Activated CD8-positive, alpha-beta memory T cell treated with anti-CD3 and anti-CD28 coated beads, Interleukin-2, amount 50 U/mL, for 1 hour (primary cell): ENCODE data around the gene COL23A1.

Source experiments
- DNase-seq: peaks from one replicate; pipeline ENCODE4 v3.0.0-alpha.2; 2020; ENCODE audit errors: extremely low read depth

Gene COL23A1

GRCh38 chr5:178555005-178555404, 35.2 kb downstream of the COL23A1 start:
- DNase-seq, result no peak

GRCh38 chr5:178554311-178554710, 35.9 kb downstream of the COL23A1 start:
- DNase-seq, result no peak

GRCh38 chr5:178553517-178553916, 36.7 kb downstream of the COL23A1 start:
- no peak for DNase-seq

- no peak for DNase-seq
These were observed 38.7 kb downstream of the COL23A1 start for GRCh38 chr5:178551468-178551867.

- DNase-seq, result no peak
These were observed 39.1 kb downstream of the COL23A1 start for GRCh38 chr5:178551059-178551458.

GRCh38 chr5:178548746-178549145, 41.4 kb downstream of the COL23A1 start:
- no peak for DNase-seq

- DNase-seq, result no peak
These were observed 42.3 kb downstream of the COL23A1 start for GRCh38 chr5:178547753-178548415.

GRCh38 chr5:178547052-178547666, 43.0 kb downstream of the COL23A1 start:
- no peak for DNase-seq

- no peak for DNase-seq
These were observed 43.5 kb downstream of the COL23A1 start for GRCh38 chr5:178546675-178547033.

GRCh38 chr5:178545941-178546674, 44.1 kb downstream of the COL23A1 start:
- no peak for DNase-seq

GRCh38 chr5:178545176-178545575, 45.0 kb downstream of the COL23A1 start:
- no peak for DNase-seq

- DNase-seq, result no peak
These were observed 45.9 kb downstream of the COL23A1 start for GRCh38 chr5:178544166-178544834.

GRCh38 chr5:178542455-178542854, 47.7 kb downstream of the COL23A1 start:
- DNase-seq, result no peak

- DNase-seq, result no peak
These were observed 49.7 kb downstream of the COL23A1 start for GRCh38 chr5:178540526-178540925.

- no peak for DNase-seq
These were observed 51.4 kb downstream of the COL23A1 start for GRCh38 chr5:178538741-178539229.

- no peak for DNase-seq
These were observed 52.5 kb downstream of the COL23A1 start for GRCh38 chr5:178537467-178538371.

- DNase-seq, result no peak
These were observed 53.4 kb downstream of the COL23A1 start for GRCh38 chr5:178536541-178537466.

- DNase-seq, result no peak
These were observed 54.7 kb downstream of the COL23A1 start for GRCh38 chr5:178535299-178536175.

- no peak for DNase-seq
These were observed 57.1 kb downstream of the COL23A1 start for GRCh38 chr5:178533136-178533535.
